H7 (cell line): ENCODE results near the gene SMARCE1. TPM values are rescaled to one million over a fixed set of nuclear protein-coding genes. Genes with fewer than 3 reads are reported as not detected.
"Not testable (repeated sequence)": the region's sequence is repeated elsewhere in the genome, so short reads cannot be mapped to it uniquely, and the experiment has no call there.

Experiments
- DNase-seq: peaks from one replicate; pipeline ENCODE4 v3.0.0; 2012
- H3K27me3 ChIP-seq: 2 replicates; pipeline ENCODE4 v1.6.0; 2011; ENCODE audit warnings: mild to moderate bottlenecking, low read length; ENCODE audit not compliant: control insufficient read depth, insufficient read depth
- H3K36me3 ChIP-seq: replicated peaks from 2 replicates; pipeline ENCODE4 v1.5.1; 2011; ENCODE audit warnings: low read length; ENCODE audit not compliant: control insufficient read depth, insufficient read depth
- H3K4me3 ChIP-seq: 2 replicates; pipeline ENCODE4 v1.5.1; 2011; ENCODE audit warnings: low read depth, mild to moderate bottlenecking, control low read depth, low read length, moderate library complexity; ENCODE audit not compliant: insufficient read depth
- total RNA-seq: library from RNA; depleted of rRNA; stranded (reverse); fragments of >200 nt; shearing (Covaris generic); gene quantifications from 2 replicates; pipeline ENCODE4 v1.2.3, GENCODE V29; 2014

SMARCE1 gene
- total RNA-seq, 1 experiment from 2014 or later = 75.1 TPM

DNA sequence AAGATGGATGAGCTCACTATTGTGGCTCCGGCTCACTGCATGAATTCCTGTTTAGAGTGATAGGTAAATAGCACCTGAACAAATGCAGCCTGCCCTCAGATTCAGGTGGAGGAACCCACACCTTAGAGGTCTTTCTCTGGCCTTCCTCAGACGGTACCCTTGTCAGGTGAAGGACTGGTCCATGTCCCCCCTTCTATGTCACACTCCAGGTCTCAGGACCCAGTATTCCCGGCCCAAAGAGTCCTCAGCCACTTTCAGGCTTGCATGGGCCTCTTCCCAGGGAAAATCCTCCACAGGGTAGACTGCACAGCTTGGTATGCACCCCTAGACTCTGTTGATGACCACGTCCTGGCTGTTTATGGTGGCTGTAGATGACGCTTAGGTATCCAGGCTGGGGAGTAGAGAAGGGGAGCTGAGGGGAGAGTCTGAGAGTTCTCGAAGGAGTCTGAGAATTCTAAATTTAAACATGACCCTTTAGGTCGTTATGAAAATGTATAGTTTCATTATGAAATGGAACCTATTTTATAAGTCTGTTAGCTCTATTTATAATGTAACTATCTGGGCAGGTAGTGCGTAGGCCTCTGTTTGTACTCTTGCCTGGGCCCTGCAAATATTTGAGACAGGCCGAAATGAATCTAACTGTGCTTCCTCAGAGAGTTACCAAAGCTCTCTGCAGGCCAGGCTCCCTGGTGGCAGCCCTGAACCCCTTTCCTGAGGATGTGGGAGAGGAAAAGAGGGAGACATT is 49.9 kb downstream of the SMARCE1 start:
- Histone ChIP-seq H3K36me3 (no peaks in the 10 kb centered on the region), H3K4me3 (no peak overlapping the region), H3K27me3 (no peaks in the 10 kb centered on the region)
- no peak for DNase-seq

DNA sequence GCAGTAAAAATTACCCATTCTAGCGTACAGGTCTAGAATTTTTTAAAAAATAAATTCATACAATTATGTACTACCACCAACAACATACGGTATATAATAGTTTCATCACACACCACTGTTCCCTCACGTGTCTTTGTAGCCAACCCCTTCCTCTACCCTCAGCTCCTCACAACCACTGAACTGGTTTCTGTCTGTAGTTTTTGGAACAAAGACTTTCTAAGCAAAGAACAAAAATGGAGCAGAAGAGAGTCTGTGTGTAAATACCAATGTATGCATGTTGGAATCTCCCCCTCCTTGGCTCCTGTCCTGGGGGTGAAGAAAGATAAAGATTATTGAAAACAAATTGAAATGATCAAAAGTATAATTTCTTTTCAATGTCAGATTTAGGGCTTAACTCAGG is 50.5 kb downstream of the SMARCE1 start:
- Histone ChIP-seq H3K27me3 (no peaks in the 10 kb centered on the region), H3K36me3 (no peaks in the 10 kb centered on the region), H3K4me3 (no peak overlapping the region)
- no peak for DNase-seq

DNA sequence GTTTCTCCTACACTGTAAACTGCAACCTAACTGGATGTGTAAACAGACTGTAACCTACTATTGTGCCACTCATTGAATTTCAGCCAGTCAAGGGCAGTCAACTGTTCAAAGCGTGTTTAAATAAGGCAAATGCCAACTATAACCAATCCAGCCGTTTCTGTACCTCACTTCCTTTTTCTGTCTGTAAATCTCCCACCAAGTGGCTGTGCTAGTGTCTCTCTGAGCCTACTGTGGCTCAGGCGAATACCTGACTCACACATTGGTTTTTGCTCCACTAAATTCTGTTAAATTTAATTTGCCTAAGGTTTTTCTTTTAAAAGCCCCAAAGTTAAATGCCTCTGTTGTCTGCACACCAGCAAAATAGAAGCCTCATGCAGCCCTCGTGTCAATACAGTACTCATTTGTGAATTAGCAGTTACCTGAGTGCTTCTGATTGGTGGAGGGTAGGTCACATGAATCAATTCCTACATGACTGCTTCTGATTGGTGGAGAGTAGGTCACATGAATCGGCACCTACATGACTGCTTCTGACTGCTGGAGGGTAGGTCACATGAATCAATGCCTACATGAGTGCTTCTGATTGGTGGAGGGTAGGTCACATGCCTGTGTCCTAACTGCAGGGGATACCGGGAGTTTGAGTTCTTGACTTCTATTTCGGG is 51.2 kb downstream of the SMARCE1 start:
- no peaks in the 10 kb centered on the region for H3K27me3 ChIP-seq
- DNase-seq = no peak
- no peaks in the 10 kb centered on the region for H3K36me3 ChIP-seq
- no peak overlapping the region for H3K4me3 ChIP-seq

DNA sequence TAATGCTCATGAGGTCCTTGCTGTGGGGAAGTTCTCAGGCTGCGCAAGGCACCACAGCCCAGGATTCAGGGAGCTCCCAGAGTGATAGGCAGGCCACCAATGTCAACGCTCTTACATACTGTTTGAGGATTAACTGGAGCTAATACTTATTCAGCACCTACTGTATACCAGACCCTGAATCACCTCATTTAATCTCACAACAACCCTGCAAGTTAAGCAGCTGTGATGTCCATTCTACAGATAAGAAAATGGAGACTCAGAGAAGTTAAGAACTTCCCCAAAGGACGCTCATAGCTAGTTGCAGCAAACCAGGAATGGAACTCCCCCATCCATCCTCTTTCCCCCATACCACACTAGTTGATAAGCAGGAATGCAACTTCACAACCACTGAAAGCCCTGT is 56.9 kb downstream of the SMARCE1 start:
- no peaks in the 10 kb centered on the region for H3K27me3 ChIP-seq
- DNase-seq = no peak
- no peak overlapping the region for H3K4me3 ChIP-seq
- no peaks in the 10 kb centered on the region for H3K36me3 ChIP-seq

DNA sequence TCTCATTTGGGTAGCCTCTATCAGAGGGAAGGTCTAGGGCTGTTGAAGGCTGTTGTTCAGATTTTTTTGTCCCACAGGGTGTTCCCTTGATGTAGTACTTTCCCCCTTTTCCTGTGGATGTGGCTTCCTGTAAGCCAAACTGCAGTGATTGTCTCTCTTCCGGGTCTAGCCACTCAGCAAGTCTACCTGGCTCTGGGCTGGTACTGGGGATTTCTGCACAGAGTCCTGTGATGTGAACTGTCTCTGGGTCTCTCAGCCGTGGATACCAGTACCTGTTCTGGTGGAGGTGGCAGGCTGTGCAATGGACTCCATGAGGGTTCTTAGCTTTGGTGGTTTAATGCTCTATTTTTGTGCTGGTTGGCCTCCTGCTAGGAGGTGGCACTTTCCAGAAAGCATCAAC is 59.1 kb downstream of the SMARCE1 start:
- DNase-seq = no peak
- no peaks in the 10 kb centered on the region for H3K27me3 ChIP-seq
- no peak overlapping the region for H3K4me3 ChIP-seq
- no peaks in the 10 kb centered on the region for H3K36me3 ChIP-seq

DNA sequence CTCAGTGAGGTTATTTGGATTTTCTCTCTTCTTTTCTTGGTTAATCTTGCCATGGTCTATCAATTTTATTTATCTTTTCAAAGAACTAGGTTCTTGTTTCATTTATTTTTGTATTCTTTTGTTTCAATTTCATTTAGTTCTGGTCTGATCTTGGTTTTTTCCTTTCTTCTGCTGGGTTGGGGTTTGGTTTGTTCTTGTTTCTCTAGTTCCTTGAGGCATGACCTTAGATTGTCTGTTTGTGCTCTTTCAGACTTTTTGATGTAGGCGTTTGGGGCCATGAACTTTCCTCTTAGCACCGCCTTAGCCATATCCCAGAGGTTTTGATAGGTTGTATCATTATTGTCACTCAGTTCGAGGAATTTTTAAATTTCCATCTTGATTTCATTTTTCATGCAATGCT is 61.4 kb downstream of the SMARCE1 start:
- H3K4me3 ChIP-seq, DNase-seq, H3K36me3 ChIP-seq, H3K27me3 ChIP-seq: not testable (repeated sequence)

DNA sequence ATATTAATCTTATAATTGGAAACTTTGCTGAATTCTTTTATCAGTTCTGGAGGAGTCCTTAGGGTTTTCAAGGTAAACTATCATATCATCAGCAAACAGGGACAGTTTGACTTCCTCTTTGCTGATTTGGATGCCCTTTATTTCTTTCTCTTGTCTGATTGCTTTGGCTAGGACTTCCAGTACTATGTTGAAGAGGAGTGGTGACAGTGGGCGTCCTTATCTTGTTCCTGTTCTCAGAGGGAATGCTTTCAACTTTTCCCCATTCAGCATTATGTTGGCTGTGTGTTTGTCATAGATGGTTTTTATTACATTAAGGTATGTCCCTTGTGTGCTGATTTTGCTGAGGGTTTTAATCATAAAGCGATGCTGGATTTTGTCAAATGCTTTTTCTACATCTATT is 62.7 kb downstream of the SMARCE1 start:
- not testable (repeated sequence) for H3K4me3 ChIP-seq, H3K36me3 ChIP-seq, H3K27me3 ChIP-seq, DNase-seq

DNA sequence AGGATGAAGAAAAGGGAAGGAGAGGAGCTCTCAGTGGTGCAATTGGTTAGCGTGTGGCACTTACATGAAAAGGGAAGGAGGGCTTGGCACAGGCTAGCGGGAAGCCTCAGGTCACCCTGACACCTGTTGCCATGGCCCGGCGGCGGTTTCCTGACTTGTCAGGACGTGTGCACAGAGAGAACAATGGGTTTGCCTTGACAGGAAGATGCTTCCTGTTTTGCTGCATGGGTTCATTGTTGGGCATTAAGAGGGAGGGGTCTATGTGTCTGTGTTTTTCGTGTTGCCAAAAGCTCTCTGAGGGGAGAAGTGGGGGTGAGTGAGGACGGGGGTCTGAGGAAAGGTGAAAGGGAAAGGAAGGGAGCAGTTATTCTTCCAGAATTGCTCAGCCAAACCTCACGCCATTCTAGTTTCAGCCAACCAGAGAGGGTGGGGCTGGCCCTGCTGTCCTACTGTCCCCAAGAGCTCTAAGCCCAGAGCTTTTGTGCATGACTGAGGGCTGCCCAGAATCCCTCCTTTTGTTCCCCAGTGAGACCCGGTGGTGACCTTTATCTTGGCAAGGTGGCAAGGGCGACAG is 65.2 kb downstream of the SMARCE1 start:
- Histone ChIP-seq H3K27me3 (no peaks in the 10 kb centered on the region), H3K4me3 (no peak overlapping the region), H3K36me3 (no peaks in the 10 kb centered on the region)
- DNase-seq = no peak

DNA sequence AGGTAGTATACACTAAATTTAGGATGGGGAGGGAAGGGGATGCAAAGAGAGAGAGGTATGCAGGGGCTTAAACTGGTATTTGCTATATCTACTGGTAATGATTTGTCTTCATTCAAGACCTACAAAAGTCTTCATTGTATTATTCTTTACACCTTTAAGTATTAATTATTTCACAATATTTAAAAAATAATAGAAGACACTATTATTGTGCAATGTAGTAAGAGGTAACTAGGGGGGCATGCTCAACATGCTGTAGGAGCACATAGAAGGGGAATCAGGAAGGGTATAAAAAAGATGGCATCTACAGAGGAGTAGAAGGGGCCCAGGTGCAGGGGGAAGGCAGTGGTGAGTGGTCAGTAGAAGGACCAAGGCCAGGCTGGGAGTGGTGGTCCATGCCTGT is 67.5 kb downstream of the SMARCE1 start:
- Histone ChIP-seq H3K4me3 (no peak overlapping the region), H3K27me3 (no peaks in the 10 kb centered on the region), H3K36me3 (no peaks in the 10 kb centered on the region)
- DNase-seq = no peak

DNA sequence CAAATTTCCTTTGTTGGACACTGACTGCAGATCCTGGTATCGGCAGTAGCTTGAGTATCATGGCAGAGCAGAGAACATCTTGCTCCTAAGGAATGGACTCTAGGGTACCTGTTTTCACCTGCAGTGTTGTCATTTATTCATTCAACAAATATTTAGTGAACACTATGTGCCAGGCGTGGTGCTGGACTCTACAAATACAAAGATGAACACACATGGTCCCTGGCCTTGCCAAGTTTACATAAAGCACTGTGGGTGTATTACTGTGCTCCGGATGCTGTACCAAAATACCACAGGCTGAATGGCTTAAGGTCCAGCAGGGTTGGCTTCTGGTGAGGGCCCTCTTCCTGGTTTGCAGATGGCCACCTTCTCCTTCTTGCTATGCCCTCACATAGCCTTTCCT is 68.1 kb downstream of the SMARCE1 start:
- H3K4me3 ChIP-seq = no peak overlapping the region
- DNase-seq = no peak
- no peaks in the 10 kb centered on the region for H3K36me3 ChIP-seq
- H3K27me3 ChIP-seq = no peaks in the 10 kb centered on the region

DNA sequence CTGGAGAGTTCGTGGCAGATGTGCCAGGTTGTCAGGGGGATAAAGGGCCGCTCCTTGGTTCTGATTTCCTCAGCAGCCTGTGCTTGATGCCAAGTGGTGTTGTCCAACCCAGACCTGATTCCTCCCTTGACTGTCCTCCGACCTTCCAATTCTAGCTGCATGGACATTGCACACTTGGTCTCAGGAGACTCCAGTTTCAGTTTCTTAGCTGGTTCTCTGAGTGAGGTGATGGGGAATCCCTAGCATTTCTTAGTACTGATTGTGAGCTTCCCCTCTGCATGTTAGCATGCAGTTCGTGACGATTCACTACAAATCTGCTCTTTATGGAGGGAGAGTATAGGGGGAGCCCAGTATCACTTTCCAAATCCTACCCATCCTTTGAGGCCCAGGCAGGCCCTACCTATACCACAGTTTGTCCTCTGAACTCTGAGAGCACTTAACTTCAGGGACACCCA is 70.0 kb downstream of the SMARCE1 start:
- Histone ChIP-seq H3K4me3 (no peak overlapping the region), H3K36me3 (no peaks in the 10 kb centered on the region), H3K27me3 (no peaks in the 10 kb centered on the region)
- DNase-seq = no peak

DNA sequence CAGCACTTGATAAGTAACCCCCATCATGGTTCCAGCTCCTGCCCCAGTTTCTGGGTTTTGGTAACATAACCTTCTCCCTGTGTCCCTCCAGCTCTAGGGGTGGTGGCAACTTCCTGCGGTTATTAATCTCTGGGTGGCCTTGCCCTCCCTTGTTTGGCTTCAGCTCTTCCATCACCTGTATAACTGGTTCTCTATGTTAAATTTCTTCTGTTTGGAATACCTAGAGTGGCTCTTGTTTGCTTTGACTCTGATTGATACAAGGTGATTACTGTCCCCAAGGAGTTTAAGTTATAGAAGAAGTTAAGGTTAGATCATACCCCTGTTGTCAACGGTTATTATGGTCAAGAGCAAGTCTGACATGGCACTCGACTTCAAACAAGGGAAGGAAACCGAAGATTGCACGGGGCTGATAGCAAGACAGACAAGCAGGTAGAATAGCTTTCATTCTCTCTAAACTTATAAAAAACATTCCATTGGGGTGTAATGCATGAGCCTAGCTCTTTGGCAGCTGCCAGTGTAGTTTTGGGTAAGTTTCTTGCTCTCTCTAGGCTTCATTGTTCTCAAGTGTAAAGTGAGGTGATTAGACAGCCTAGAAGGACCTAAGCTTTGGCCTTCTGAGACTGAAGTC is 71.4 kb downstream of the SMARCE1 start:
- no peak for DNase-seq
- H3K27me3 ChIP-seq = no peaks in the 10 kb centered on the region
- H3K36me3 ChIP-seq = no peaks in the 10 kb centered on the region
- H3K4me3 ChIP-seq = no peak overlapping the region
